Sigmoid colon (tissue), 7 donors: Measurements from ENCODE around the gene CACNA1C. TPM values are rescaled to one million over a fixed set of nuclear protein-coding genes. Genes with fewer than 3 reads are reported as not detected.
A peak's percentile ranks its signal among the peaks of the same experiment; 100 is the strongest.

ENCODE experiments used
- DNase-seq: peaks from one replicate; pipeline ENCODE4 v3.0.0-alpha.2; 2019
- H3K27ac ChIP-seq, 4 donors: fragments of 200-600 bp; sonication (generic); one replicate each; pipeline ENCODE4 v1.5.1; 2016 to 2019; ENCODE audit warnings: mild to moderate bottlenecking in 1 of 4
- H3K27me3 ChIP-seq, 3 donors: fragments of 200-600 bp; sonication (generic); one replicate each; pipeline ENCODE4 v1.5.1; 2019; ENCODE audit warnings: mild to moderate bottlenecking in 1 of 3
- H3K36me3 ChIP-seq, 4 donors: fragments of 200-600 bp; sonication (generic); one replicate each; pipeline ENCODE4 v1.5.1; 2016 to 2019
- H3K4me1 ChIP-seq, 4 donors: fragments of 200-600 bp; sonication (generic); one replicate each; pipeline ENCODE4 v1.5.1; 2017 to 2019
- H3K4me3 ChIP-seq, 4 donors: fragments of 200-600 bp; sonication (generic); one replicate each; pipeline ENCODE4 v1.5.1; 2017 to 2019; ENCODE audit warnings: mild to moderate bottlenecking in 2 of 4, moderate library complexity in 1 of 4
- H3K9me3 ChIP-seq, 4 donors: fragments of 200-600 bp in 3 of 4; sonication (generic) in 3 of 4; one replicate each; pipeline versions ENCODE4 v1.5.1 to v1.6.1; 2013 to 2019
- EP300 ChIP-seq, 4 donors: sonication (generic); formaldehyde crosslinking; IDR thresholded peaks; one replicate each; pipeline ENCODE4 v1.6.1; 2017; ENCODE audit warnings: antibody characterized with exemption in 4 of 4
- POLR2A ChIP-seq, 2 donors: fragments of 450-650 bp; IDR thresholded peaks; one replicate each; pipeline ENCODE4 v1.6.1; 2016; ENCODE audit warnings: antibody characterized with exemption in 2 of 2, mild to moderate bottlenecking in 2 of 2, moderate library complexity in 2 of 2
- POLR2AphosphoS5 ChIP-seq, 4 donors: sonication (generic); formaldehyde crosslinking; IDR thresholded peaks; one replicate each; pipeline ENCODE4 v1.6.1; 2017; ENCODE audit warnings: antibody characterized with exemption in 4 of 4
- WGBS, 2 donors: extraction: QIAGEN DNeasy Blood & Tissue Kit; methylation state at CpG; one replicate each; pipeline ENCODE4 v1.1.7; 2013; 5-methylcytosine and 5-hydroxymethylcytosine counted together
- intact Hi-C: fragments of 100-400 bp; cut with DNase I; formaldehyde crosslinking; loops from one replicate; pipeline ENCODE4 v1.15.1; 2023
- polyA plus RNA-seq, 3 donors: library from polyadenylated mRNA; stranded (reverse); fragments of 200-250 nt; gene quantifications; one replicate each; pipeline ENCODE4 v1.2.3, GENCODE V29; 2013
- total RNA-seq, 4 donors: library from RNA; depleted of rRNA; stranded (reverse); fragments of >200 nt; gene quantifications; one replicate each; pipeline ENCODE4 v1.1.0, GENCODE V29; 2016
- TF ChIP-seq, protein P1 (sequence below), 4 experiments: fragments of 450-650 bp in 3 of 4; fragments of 200-600 bp in 1 of 4; IDR thresholded peaks; one replicate each; pipeline ENCODE4 v1.5.1; 2016 to 2019; ENCODE audit warnings: antibody characterized with exemption in 4 of 4, mild to moderate bottlenecking in 3 of 4, moderate library complexity in 2 of 4
- donor health status: healthy with polysubstance abuse.
- donor health status: Bipolar disorder and iron deficiency.
- donor health status: healthy.

CACNA1C gene
- total and polyA plus RNA-seq, 7 donors = 0.46 to 213 (median 62.0) TPM

DNA sequence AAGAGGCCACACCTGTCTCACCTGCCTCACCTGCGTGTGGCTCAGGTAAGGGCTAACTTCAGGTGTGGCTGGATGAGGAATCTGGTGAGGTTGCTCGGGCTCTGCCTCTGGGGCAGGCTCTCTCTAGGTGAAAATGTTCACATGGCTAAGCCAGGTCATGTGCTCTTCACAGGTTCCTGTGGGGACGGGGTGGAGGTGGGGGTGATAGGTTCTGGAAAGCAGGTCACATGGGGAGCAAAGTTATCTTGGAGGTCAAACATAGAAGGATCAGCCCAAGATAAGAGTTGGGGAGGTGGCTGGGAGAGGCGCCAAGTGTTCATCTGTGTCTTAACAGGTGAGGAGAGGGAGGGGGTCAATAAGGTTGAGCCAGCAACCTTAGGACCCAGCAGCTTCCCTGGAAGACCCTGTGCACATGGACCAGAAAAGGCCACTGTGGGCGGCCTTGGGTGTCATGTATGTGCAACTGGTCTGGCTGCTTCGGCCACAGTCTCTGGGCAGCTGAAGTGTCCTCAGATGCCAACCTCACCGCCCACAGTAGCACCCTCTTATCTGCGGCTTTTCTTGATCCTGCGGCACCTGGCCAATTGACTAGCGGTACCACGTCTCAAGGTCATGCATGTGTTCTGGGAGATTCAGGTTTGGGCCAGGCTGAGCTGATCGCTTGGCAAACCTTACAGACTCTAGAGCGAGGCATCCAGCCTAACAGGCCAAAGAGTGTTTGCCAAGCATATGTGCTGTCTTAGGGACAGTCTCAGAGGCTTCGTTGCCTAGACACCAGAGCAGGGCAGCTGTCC is 60.5 kb downstream of the CACNA1C start:
- no peak for TF ChIP-seq POLR2AphosphoS5 (IDR thresholded peaks at IDR 0.05)
- TF ChIP-seq EP300 (IDR thresholded peaks at IDR 0.05) = no peak
- TF ChIP-seq POLR2A (IDR thresholded peaks at IDR 0.05) = no peak
- TF ChIP-seq, protein P1, sequence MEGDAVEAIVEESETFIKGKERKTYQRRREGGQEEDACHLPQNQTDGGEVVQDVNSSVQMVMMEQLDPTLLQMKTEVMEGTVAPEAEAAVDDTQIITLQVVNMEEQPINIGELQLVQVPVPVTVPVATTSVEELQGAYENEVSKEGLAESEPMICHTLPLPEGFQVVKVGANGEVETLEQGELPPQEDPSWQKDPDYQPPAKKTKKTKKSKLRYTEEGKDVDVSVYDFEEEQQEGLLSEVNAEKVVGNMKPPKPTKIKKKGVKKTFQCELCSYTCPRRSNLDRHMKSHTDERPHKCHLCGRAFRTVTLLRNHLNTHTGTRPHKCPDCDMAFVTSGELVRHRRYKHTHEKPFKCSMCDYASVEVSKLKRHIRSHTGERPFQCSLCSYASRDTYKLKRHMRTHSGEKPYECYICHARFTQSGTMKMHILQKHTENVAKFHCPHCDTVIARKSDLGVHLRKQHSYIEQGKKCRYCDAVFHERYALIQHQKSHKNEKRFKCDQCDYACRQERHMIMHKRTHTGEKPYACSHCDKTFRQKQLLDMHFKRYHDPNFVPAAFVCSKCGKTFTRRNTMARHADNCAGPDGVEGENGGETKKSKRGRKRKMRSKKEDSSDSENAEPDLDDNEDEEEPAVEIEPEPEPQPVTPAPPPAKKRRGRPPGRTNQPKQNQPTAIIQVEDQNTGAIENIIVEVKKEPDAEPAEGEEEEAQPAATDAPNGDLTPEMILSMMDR (IDR thresholded peaks at IDR 0.05) = no peak
- H3K4me3 ChIP-seq = no peak overlapping the region
- WGBS, 2 donors = 89 to 93% methylated on average over 14 of the region's 14 CpGs
- H3K36me3 ChIP-seq = peaks cover 0 to 16% (median 3%) of the 10 kb centered on the region in 4 donors
- no peaks in the 10 kb centered on the region for H3K9me3 ChIP-seq
- intact Hi-C loops = no loop called here
- peaks cover 0 to 89% (median 81%) of the 10 kb centered on the region in 4 donors for H3K4me1 ChIP-seq
- peak overlapping the region; percentile 38 to 65 (median 57) for H3K27ac ChIP-seq
- no peak for DNase-seq
- no peaks in the 10 kb centered on the region for H3K27me3 ChIP-seq

DNA sequence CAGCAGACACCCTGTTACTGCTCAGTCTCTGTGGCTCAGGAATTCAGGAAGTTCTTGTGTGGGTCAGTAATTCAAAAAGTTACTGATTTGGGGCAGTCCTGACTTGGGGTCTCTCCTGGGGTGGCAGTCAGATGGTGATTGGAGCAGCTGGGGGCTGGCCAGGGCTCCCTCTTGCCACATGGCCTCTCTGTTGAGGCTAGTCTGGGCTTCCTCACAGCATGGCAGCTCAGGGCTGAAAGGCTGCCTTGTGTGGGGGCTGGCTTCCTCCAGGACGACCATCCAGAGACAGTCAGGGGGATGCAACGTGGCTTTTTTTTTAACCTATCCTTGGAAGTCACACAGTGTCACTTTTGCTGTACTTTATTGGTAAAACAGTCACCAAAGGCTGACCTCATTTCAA is 61.3 kb downstream of the CACNA1C start:
- H3K9me3 ChIP-seq = no peaks in the 10 kb centered on the region
- H3K4me3 ChIP-seq = no peak overlapping the region
- DNase-seq = no peak
- no peaks in the 10 kb centered on the region for H3K27me3 ChIP-seq
- intact Hi-C loops = no loop called here
- peak overlapping the region; percentile 30 to 65 (median 45) for H3K27ac ChIP-seq
- TF ChIP-seq POLR2AphosphoS5 (IDR thresholded peaks at IDR 0.05) = no peak
- TF ChIP-seq, protein P1 (IDR thresholded peaks at IDR 0.05) = no peak
- H3K4me1 ChIP-seq = peaks cover 0 to 89% (median 81%) of the 10 kb centered on the region in 4 donors
- H3K36me3 ChIP-seq = peaks cover 0 to 16% (median 3%) of the 10 kb centered on the region in 4 donors
- 71 to 84% methylated on average over 2 of the region's 2 CpGs for WGBS, 2 donors

DNA sequence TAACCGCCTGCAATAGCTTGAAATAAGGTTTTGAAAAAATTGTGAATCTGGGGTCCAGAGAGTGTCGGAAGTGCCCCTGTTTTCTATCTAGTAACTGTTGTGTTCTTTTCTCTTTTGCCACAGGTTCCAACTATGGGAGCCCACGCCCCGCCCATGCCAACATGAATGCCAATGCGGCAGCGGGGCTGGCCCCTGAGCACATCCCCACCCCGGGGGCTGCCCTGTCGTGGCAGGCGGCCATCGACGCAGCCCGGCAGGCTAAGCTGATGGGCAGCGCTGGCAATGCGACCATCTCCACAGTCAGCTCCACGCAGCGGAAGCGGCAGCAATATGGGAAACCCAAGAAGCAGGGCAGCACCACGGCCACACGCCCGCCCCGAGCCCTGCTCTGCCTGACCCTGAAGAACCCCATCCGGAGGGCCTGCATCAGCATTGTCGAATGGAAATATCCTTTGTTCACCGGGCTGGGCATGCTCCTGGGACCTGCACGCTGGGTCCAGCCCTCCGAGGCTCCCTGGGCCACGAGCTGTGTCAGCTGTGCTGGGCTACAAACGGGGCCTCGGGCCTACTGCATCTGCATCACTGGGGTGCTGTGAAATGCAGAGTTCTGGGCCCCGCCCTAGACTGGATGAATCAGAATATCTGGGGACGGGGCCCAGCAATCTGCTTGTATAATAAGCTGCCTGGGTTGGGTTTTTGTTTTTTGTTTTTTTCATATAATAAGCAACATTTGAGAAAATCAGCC is 62.5 kb downstream of the CACNA1C start:
- intact Hi-C loops = no loop called here
- peaks cover 0 to 16% (median 3%) of the 10 kb centered on the region in 4 donors for H3K36me3 ChIP-seq

DNA sequence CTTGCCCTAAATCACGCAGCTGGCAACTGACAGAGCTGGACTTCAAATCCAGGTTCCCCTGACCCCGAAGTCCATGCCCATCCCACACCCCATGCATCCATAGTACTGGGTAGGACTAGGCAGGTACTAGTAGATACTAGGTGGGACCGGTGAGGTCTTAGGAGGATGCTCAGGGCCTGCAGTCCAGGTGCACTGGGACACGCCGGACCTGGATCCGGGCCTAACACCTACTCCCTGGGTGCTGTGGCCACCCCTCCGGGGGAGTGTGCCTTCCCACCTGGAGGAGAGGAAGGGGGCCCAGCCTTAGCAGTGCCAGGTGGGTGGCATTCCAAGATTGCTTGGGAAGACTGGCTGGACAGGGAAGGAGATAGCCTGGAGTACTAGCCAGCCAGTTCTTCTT is 64.8 kb downstream of the CACNA1C start:
- WGBS, 2 donors = 95 to 96% methylated on average over 7 of the region's 7 CpGs
- H3K27ac ChIP-seq = peak overlapping the region; percentile 76 to 84 (median 81)
- H3K36me3 ChIP-seq = peaks cover 0 to 29% (median 3%) of the 10 kb centered on the region in 4 donors
- no peak overlapping the region for H3K4me3 ChIP-seq
- intact Hi-C loops = no loop called here
- H3K27me3 ChIP-seq = no peaks in the 10 kb centered on the region
- peak; percentile 58 for DNase-seq
- no peaks in the 10 kb centered on the region for H3K9me3 ChIP-seq
- peaks cover 2 to 89% (median 76%) of the 10 kb centered on the region in 4 donors for H3K4me1 ChIP-seq
- TF ChIP-seq POLR2A (IDR thresholded peaks at IDR 0.05) (no peak), POLR2AphosphoS5 (IDR thresholded peaks at IDR 0.05) (no peak), EP300 (IDR thresholded peaks at IDR 0.05) (no peak)
- TF ChIP-seq, protein P1 (IDR thresholded peaks at IDR 0.05) = no peak

More for the DNA sequence above, 62.5 kb downstream of the CACNA1C start:
- TF ChIP-seq POLR2AphosphoS5 (IDR thresholded peaks at IDR 0.05) = no peak
- TF ChIP-seq, protein P1 (IDR thresholded peaks at IDR 0.05) = no peak
- H3K9me3 ChIP-seq = no peaks in the 10 kb centered on the region
- peaks cover 0 to 89% (median 81%) of the 10 kb centered on the region in 4 donors for H3K4me1 ChIP-seq
- WGBS, 2 donors = 96% methylated on average over 31 of the region's 31 CpGs
- DNase-seq = peak; percentile 58
- no peak overlapping the region for H3K4me3 ChIP-seq
- peak overlapping the region in 3 of 4 donors; percentile 65 to 84 (median 76) for H3K27ac ChIP-seq
- H3K27me3 ChIP-seq = no peaks in the 10 kb centered on the region
